ENCODE results near the gene TDRD12. TPM values are rescaled to one million over a fixed set of nuclear protein-coding genes. Genes with fewer than 3 reads are reported as not detected.
"Not testable (repeated sequence)": the region's sequence is repeated elsewhere in the genome, so short reads cannot be mapped to it uniquely, and the experiment has no call there.

Gene TDRD12
- total RNA-seq, 1 experiment from 2014 or later, result 1.3 TPM

DNA sequence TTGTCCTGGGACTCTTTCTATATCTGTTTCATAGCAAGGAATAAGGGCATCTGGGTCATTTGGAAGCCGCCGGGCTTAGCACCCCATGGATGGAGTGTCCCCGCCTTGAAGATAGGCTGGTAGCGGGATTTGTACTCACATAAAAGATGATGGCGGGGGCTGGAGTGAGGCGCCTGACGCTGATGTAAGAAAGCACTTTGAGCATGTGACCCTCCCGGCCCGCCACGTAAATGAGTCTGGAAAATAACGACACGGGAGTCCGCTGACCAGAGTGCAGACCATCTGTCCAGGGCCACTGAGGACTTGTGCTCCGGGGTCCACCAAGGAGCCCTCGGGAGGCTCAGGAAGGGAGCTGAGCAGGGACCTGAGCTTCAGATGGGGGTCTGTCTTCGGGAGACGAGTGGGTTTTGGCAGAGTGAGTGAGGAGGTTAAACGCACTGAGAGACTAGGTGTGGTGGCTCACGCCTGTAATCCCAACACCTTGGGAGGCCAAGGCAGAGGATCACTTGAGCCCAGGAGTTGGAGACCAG lies 124.2 kb downstream of the TDRD12 start:
- Mint-ChIP-seq H3K4me1 (no peaks in the 10 kb centered on the region), H3K9me3 (peaks cover 36 to 39% of the 10 kb centered on the region in 2 experiments), H3K4me3 (no peak overlapping the region), H3K36me3 (ENCODE audit: insufficient read depth in 1 of 3, low read depth in 3 of 3) (peaks cover 8 to 11% (median 10%) of the 10 kb centered on the region in 3 experiments; a peak in 6 of 7 replicates), H3K27ac (no peak overlapping the region), H3K27me3 (ENCODE audit: low read depth) (peaks cover 7% of the 10 kb centered on the region)
- no peak overlapping the region for H3K9ac ChIP-seq (ENCODE audit: extremely low read depth, insufficient read length, low read length)
- no peak overlapping the region for H3K56ac ChIP-seq (ENCODE audit: insufficient read length, low read depth, low read length)
- H3K79me2 ChIP-seq (ENCODE audit: insufficient read depth, low read length), result no peaks in the 10 kb centered on the region
- H4K91ac ChIP-seq (ENCODE audit: insufficient read length, low read depth, low read length), result no peak overlapping the region
- no peaks in the 10 kb centered on the region for H3K23me2 ChIP-seq (ENCODE audit: insufficient read length, low read depth, low read length, poor library complexity, severe bottlenecking)
- no peak overlapping the region for H2AFZ ChIP-seq (ENCODE audit: low read length)
- H3K9me3 ChIP-seq (ENCODE audit: control insufficient read depth, low read depth, low read length), result no peaks in the 10 kb centered on the region
- no peak overlapping the region for H3K23ac ChIP-seq (ENCODE audit: insufficient read length, low read depth, low read length)
- no peak overlapping the region for H3K4ac ChIP-seq (ENCODE audit: low read depth, low read length)
- no peak overlapping the region for H2AK5ac ChIP-seq (ENCODE audit: insufficient read length, low read length)
- no peak overlapping the region for H3K18ac ChIP-seq (ENCODE audit: insufficient read length, low read depth, low read length)
- TF ChIP-seq, protein P1, sequence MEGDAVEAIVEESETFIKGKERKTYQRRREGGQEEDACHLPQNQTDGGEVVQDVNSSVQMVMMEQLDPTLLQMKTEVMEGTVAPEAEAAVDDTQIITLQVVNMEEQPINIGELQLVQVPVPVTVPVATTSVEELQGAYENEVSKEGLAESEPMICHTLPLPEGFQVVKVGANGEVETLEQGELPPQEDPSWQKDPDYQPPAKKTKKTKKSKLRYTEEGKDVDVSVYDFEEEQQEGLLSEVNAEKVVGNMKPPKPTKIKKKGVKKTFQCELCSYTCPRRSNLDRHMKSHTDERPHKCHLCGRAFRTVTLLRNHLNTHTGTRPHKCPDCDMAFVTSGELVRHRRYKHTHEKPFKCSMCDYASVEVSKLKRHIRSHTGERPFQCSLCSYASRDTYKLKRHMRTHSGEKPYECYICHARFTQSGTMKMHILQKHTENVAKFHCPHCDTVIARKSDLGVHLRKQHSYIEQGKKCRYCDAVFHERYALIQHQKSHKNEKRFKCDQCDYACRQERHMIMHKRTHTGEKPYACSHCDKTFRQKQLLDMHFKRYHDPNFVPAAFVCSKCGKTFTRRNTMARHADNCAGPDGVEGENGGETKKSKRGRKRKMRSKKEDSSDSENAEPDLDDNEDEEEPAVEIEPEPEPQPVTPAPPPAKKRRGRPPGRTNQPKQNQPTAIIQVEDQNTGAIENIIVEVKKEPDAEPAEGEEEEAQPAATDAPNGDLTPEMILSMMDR (conservative IDR thresholded peaks at IDR 0.05), result no peak
- H4K8ac ChIP-seq (replicated peaks; ENCODE audit: insufficient read length, low read depth, low read length), result no peak overlapping the region
- no peaks in the 10 kb centered on the region for H3K4me1 ChIP-seq (ENCODE audit: insufficient read depth, low read length)
- H3T11ph ChIP-seq (ENCODE audit: low read length), result no peak overlapping the region
- H3K4me2 ChIP-seq (ENCODE audit: insufficient read depth, insufficient read length, low read length), result no peak overlapping the region
- H3K14ac ChIP-seq (ENCODE audit: insufficient read depth, low read length), result no peak overlapping the region
- H2BK15ac ChIP-seq (ENCODE audit: low read depth, low read length), result no peak overlapping the region
- WGBS (ENCODE audit: extremely low coverage, insufficient read length, low lambda C conversion rate), result no CpG with 5 or more reads among the region's 19 CpGs
- no peak overlapping the region for H2BK5ac ChIP-seq (ENCODE audit: insufficient read length, low read length)
- DNase-seq, result no peak
- no peaks in the 10 kb centered on the region for H3K27me3 ChIP-seq (ENCODE audit: insufficient read depth, low read length)
- no peaks in the 10 kb centered on the region for H4K20me1 ChIP-seq (ENCODE audit: control insufficient read depth, insufficient read depth, insufficient read length)
- H2BK12ac ChIP-seq (ENCODE audit: insufficient read length, low read depth, low read length), result no peak overlapping the region
- H2BK20ac ChIP-seq (ENCODE audit: low read depth, low read length, poor library complexity, severe bottlenecking), result no peak overlapping the region
- no peaks in the 10 kb centered on the region for H3K79me1 ChIP-seq (ENCODE audit: insufficient read depth, low read depth, low read length, poor library complexity, severe bottlenecking)
- H2BK120ac ChIP-seq (ENCODE audit: low read depth, low read length, poor library complexity, severe bottlenecking), result no peak overlapping the region
- H4K5ac ChIP-seq (ENCODE audit: insufficient read length, low read depth, low read length), result no peak overlapping the region
- no peak overlapping the region for H3K27ac ChIP-seq (ENCODE audit: insufficient read length, low read depth, low read length)

GRCh38 chr19:32848035-32848434 lies 128.5 kb downstream of the TDRD12 start:
- H2BK5ac ChIP-seq (ENCODE audit: insufficient read length, low read length); H3K4me1 ChIP-seq (ENCODE audit: insufficient read depth, low read length); H3K4me3 Mint-ChIP-seq; H3K18ac ChIP-seq (ENCODE audit: insufficient read length, low read depth, low read length); H3K27ac Mint-ChIP-seq; H3K4ac ChIP-seq (ENCODE audit: low read depth, low read length); H2AK5ac ChIP-seq (ENCODE audit: insufficient read length, low read length); H3K9ac ChIP-seq (ENCODE audit: extremely low read depth, insufficient read length, low read length); H3K4me1 Mint-ChIP-seq; H2BK120ac ChIP-seq (ENCODE audit: low read depth, low read length, poor library complexity, severe bottlenecking); H3K27ac ChIP-seq (ENCODE audit: insufficient read length, low read depth, low read length); H3K4me2 ChIP-seq (ENCODE audit: insufficient read depth, insufficient read length, low read length); H3K79me2 ChIP-seq (ENCODE audit: insufficient read depth, low read length); H3T11ph ChIP-seq (ENCODE audit: low read length); H3K27me3 ChIP-seq (ENCODE audit: insufficient read depth, low read length); H3K23ac ChIP-seq (ENCODE audit: insufficient read length, low read depth, low read length); H3K27me3 Mint-ChIP-seq (ENCODE audit: low read depth); H2BK20ac ChIP-seq (ENCODE audit: low read depth, low read length, poor library complexity, severe bottlenecking); DNase-seq; H4K91ac ChIP-seq (ENCODE audit: insufficient read length, low read depth, low read length); H3K79me1 ChIP-seq (ENCODE audit: insufficient read depth, low read depth, low read length, poor library complexity, severe bottlenecking); H4K8ac ChIP-seq (replicated peaks; ENCODE audit: insufficient read length, low read depth, low read length); H3K9me3 ChIP-seq (ENCODE audit: control insufficient read depth, low read depth, low read length); H4K20me1 ChIP-seq (ENCODE audit: control insufficient read depth, insufficient read depth, insufficient read length); H3K56ac ChIP-seq (ENCODE audit: insufficient read length, low read depth, low read length); H2AFZ ChIP-seq (ENCODE audit: low read length); H3K14ac ChIP-seq (ENCODE audit: insufficient read depth, low read length); H3K23me2 ChIP-seq (ENCODE audit: insufficient read length, low read depth, low read length, poor library complexity, severe bottlenecking); H2BK12ac ChIP-seq (ENCODE audit: insufficient read length, low read depth, low read length); H4K5ac ChIP-seq (ENCODE audit: insufficient read length, low read depth, low read length); H2BK15ac ChIP-seq (ENCODE audit: low read depth, low read length): not testable (repeated sequence)
- WGBS (ENCODE audit: extremely low coverage, insufficient read length, low lambda C conversion rate), result no CpG with 5 or more reads among the region's 2 CpGs
- peaks cover 6 to 11% (median 8%) of the 10 kb centered on the region in 3 experiments; a peak in 6 of 7 replicates for H3K36me3 Mint-ChIP-seq (ENCODE audit: insufficient read depth in 1 of 3, low read depth in 3 of 3)
- peaks cover 25 to 26% of the 10 kb centered on the region in 2 experiments for H3K9me3 Mint-ChIP-seq

All from H9 (cell line).